Activated T-helper 1 cell treated with anti-CD3 and anti-CD28 coated beads, Interleukin-2, amount 50 U/mL, for 16 hours (primary cell): ENCODE results near the gene OR2T5.
"Not testable (repeated sequence)": the region's sequence is repeated elsewhere in the genome, so short reads cannot be mapped to it uniquely, and the experiment has no call there.

Experiments used
- DNase-seq, 2 donors: peaks; one replicate each; pipeline ENCODE4 v3.0.0-alpha.2; 2020; ENCODE audit warnings: low read depth in 1 of 2, low spot score in 1 of 2

The OR2T5 gene

GRCh38 chr1:248488289-248488688 is at the start of gene OR2T5:
TSS of gene OR2T5 (plus strand) at chr1:248488589. CDS start at chr1:248488589, 0 bp downstream.
- DNase-seq: not testable (repeated sequence)

GRCh38 chr1:248438668-248439067 is 49.7 kb upstream of the OR2T5 start:
- DNase-seq: not testable (repeated sequence)

GRCh38 chr1:248439283-248439682 is 49.1 kb upstream of the OR2T5 start:
- not testable (repeated sequence) for DNase-seq

- DNase-seq: not testable (repeated sequence)
Observed at GRCh38 chr1:248442500-248443277, 45.7 kb upstream of the OR2T5 start.

GRCh38 chr1:248444603-248445002 is 43.8 kb upstream of the OR2T5 start:
- not testable (repeated sequence) for DNase-seq

- not testable (repeated sequence) for DNase-seq
Observed at GRCh38 chr1:248445399-248445798, 43.0 kb upstream of the OR2T5 start, which contains the start of gene OR2T2. TSS of gene OR2T2 (plus strand) at chr1:248445637. CDS start at chr1:248452798, 7,161 bp downstream.

GRCh38 chr1:248448409-248449074 is 39.8 kb upstream of the OR2T5 start:
- DNase-seq: not testable (repeated sequence)

- DNase-seq: not testable (repeated sequence)
Observed at GRCh38 chr1:248449821-248450465, 38.4 kb upstream of the OR2T5 start.

- DNase-seq: not testable (repeated sequence)
Observed at GRCh38 chr1:248450466-248451145, 37.8 kb upstream of the OR2T5 start.

GRCh38 chr1:248453619-248454018 is 34.8 kb upstream of the OR2T5 start:
- DNase-seq: not testable (repeated sequence)

- not testable (repeated sequence) for DNase-seq
Observed at GRCh38 chr1:248455045-248455444, 33.3 kb upstream of the OR2T5 start.

GRCh38 chr1:248456635-248457034 is 31.8 kb upstream of the OR2T5 start:
- not testable (repeated sequence) for DNase-seq

- DNase-seq: not testable (repeated sequence)
Observed at GRCh38 chr1:248459117-248459516, 29.3 kb upstream of the OR2T5 start.

GRCh38 chr1:248471154-248471553 is 17.2 kb upstream of the OR2T5 start:
- DNase-seq: no peak

GRCh38 chr1:248472111-248472510 is 16.3 kb upstream of the OR2T5 start:
- DNase-seq: not testable (repeated sequence)

GRCh38 chr1:248473051-248473450 is 15.3 kb upstream of the OR2T5 start, which contains the start of gene OR2T3:
TSS of gene OR2T3 (plus strand) at chr1:248473351. CDS start at chr1:248473351, 0 bp downstream.
- not testable (repeated sequence) for DNase-seq

GRCh38 chr1:248475660-248476059 is 12.7 kb upstream of the OR2T5 start:
- not testable (repeated sequence) for DNase-seq

GRCh38 chr1:248481686-248482579 is 6.5 kb upstream of the OR2T5 start:
- DNase-seq: not testable (repeated sequence)

GRCh38 chr1:248496661-248497060 is 8.3 kb downstream of the OR2T5 start:
- DNase-seq: not testable (repeated sequence)
